GM12892 (cell line): ENCODE measurements around the gene PPP1R9B.

Experiments used
- DNase-seq: peaks from one replicate; pipeline ENCODE4 v3.0.0; 2011; ENCODE audit not compliant: insufficient read length
- FAIRE-seq: peaks from 2 replicates; lab custom pipeline; 2011; peaks lifted over from hg19 to GRCh38; lab: Jason Lieb, UNC
- POLR2A ChIP-seq: IDR thresholded peaks from 2 replicates; pipeline ENCODE4 v1.6.1; 2011; ENCODE audit warnings: low read depth, low read length, control low read depth
- POLR2AphosphoS5 ChIP-seq: IDR thresholded peaks from 2 replicates; pipeline ENCODE4 v1.6.1; 2011; ENCODE audit warnings: low read depth, low read length, control low read depth
- TAF1 ChIP-seq: IDR thresholded peaks from 2 replicates; pipeline ENCODE4 v1.6.1; 2011; ENCODE audit warnings: low read depth, mild to moderate bottlenecking, control low read depth, low read length, borderline replicate concordance

Gene PPP1R9B

GRCh38 chr17:50148226-50149090 lies 2.0 kb downstream of the PPP1R9B start:
- TF ChIP-seq POLR2AphosphoS5 (peak; percentile 63), POLR2A (peak; percentile 53), TAF1 (0 out of 2 replicates have a peak, but pooled peaks have one; percentile 35)
- peak; percentile 91 for FAIRE-seq

GRCh38 chr17:50147841-50148225 lies 2.6 kb downstream of the PPP1R9B start:
- DNase-seq (no peak), FAIRE-seq (no peak)
- TF ChIP-seq POLR2AphosphoS5 (no peak), POLR2A (no peak), TAF1 (no peak)

More at GRCh38 chr17:50148226-50149090, 2.0 kb downstream of the PPP1R9B start:
- DNase-seq = peak; percentile 74

GRCh38 chr17:50146927-50147665 lies 3.4 kb downstream of the PPP1R9B start:
- FAIRE-seq (peak; percentile 78), DNase-seq (no peak)
- TF ChIP-seq POLR2A (no peak), POLR2AphosphoS5 (no peak; the same call in 1 of the 2 replicates), TAF1 (no peak)

- no peak for TF ChIP-seq POLR2AphosphoS5
- TF ChIP-seq TAF1 = no peak
- no peak for TF ChIP-seq POLR2A
- FAIRE-seq (no peak), DNase-seq (no peak)
Observed at GRCh38 chr17:50146230-50146926, 4.1 kb downstream of the PPP1R9B start.

GRCh38 chr17:50145532-50146229 lies 4.8 kb downstream of the PPP1R9B start:
- FAIRE-seq = no peak
- TF ChIP-seq TAF1 = no peak
- no peak for DNase-seq

GRCh38 chr17:50144845-50145531 lies 5.5 kb downstream of the PPP1R9B start:
- FAIRE-seq (no peak), DNase-seq (no peak)
- TF ChIP-seq TAF1 (no peak), POLR2A (no peak), POLR2AphosphoS5 (no peak)

GRCh38 chr17:50144355-50144754 lies 6.1 kb downstream of the PPP1R9B start:
- TF ChIP-seq POLR2AphosphoS5 = no peak
- no peak for TF ChIP-seq POLR2A
- no peak for TF ChIP-seq TAF1
- no peak for DNase-seq
- FAIRE-seq = no peak

- DNase-seq = no peak
- no peak for TF ChIP-seq POLR2AphosphoS5
- no peak for TF ChIP-seq TAF1
- TF ChIP-seq POLR2A = no peak
- FAIRE-seq = no peak
Observed at GRCh38 chr17:50143461-50144176, 6.9 kb downstream of the PPP1R9B start.

GRCh38 chr17:50141745-50142110 lies 8.7 kb downstream of the PPP1R9B start:
- DNase-seq (no peak), FAIRE-seq (peak; percentile 64)
- no peak for TF ChIP-seq TAF1
- no peak for TF ChIP-seq POLR2AphosphoS5
- TF ChIP-seq POLR2A = no peak

GRCh38 chr17:50141026-50141744 lies 9.3 kb downstream of the PPP1R9B start:
- FAIRE-seq (no peak), DNase-seq (no peak)
- no peak for TF ChIP-seq POLR2AphosphoS5
- TF ChIP-seq POLR2A = no peak
- TF ChIP-seq TAF1 = no peak
